HK-2 (cell line): ENCODE results near the gene GPR132.
"Not testable (repeated sequence)": the region's sequence is repeated elsewhere in the genome, so short reads cannot be mapped to it uniquely, and the experiment has no call there.

Experiments used
- DNase-seq: peaks from one replicate; pipeline ENCODE4 v3.0.0-alpha.2; 2018; ENCODE audit not compliant: unreplicated experiment

GPR132 gene, protein sequence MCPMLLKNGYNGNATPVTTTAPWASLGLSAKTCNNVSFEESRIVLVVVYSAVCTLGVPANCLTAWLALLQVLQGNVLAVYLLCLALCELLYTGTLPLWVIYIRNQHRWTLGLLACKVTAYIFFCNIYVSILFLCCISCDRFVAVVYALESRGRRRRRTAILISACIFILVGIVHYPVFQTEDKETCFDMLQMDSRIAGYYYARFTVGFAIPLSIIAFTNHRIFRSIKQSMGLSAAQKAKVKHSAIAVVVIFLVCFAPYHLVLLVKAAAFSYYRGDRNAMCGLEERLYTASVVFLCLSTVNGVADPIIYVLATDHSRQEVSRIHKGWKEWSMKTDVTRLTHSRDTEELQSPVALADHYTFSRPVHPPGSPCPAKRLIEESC

DNA sequence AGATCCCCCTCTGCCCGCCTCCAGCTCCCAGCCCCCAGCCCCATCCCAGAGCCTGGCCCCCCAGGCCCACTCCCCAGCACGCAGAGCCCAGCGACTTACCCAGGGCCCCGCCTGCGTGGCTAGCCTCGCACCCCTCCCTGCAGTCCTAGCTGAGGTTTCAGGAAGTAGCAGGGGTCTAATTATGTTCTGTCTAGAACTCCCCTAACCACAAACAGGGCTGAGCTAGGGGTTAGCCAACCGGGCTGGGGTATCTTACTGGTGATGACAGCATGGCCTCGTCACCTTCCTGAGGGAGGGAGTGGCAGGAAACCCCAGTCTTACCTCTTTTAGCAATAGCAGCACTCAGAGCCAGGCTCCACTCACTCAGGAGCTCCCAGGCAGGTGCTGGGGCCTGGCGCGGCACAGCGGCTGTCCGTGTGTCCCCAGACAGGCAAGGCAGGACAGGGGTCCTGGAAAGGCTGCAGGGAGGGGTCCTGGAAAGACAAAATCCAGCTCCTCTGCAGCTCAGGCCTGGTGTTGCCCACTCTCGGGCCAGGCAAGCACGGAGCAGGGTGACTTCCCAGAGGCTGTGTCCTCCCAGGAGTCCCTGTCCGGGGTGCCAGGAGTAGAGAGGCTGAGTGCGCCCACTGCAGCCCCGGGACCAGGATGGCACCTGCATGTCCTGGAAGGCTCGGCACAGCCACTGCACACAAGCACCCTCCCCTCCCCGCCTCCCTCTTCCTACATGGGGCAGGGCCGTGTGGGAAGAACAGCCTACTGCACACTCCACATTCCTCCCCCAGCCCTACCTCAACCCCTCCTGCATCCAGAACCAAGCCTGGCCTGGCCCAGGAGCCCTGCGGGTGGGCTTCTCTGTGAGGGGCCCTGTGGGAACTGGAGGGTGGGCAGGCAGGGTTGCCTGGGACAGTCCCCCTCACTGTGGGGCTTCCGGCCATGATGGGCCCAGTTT is at the start of gene GPR132:
TSS of gene GPR132 (minus strand) at position 151 of the 949 bp plus-strand sequence. CDS start 10,010 bp downstream, outside the sequence.
- peak; percentile 75 for DNase-seq

DNA sequence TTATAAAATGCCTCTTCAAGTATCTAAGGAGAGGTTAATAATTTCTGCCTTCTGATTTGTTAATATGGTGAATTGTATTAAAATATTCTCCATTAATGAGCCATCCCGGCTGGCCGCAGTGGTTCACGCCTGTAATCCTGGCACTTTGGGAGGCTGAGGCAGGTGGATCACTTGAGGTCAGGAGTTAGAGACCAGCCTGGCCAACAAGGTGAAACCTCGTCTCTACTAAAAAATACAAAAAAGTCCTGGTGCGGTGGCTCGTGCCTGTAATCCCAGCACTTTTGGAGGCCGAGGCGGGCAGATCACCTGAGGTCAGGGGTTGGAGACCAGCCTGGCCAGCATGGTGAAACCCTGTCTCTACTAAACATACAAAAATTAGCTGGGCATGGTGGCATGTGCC is 44.0 kb upstream of the GPR132 start:
- DNase-seq: not testable (repeated sequence)

DNA sequence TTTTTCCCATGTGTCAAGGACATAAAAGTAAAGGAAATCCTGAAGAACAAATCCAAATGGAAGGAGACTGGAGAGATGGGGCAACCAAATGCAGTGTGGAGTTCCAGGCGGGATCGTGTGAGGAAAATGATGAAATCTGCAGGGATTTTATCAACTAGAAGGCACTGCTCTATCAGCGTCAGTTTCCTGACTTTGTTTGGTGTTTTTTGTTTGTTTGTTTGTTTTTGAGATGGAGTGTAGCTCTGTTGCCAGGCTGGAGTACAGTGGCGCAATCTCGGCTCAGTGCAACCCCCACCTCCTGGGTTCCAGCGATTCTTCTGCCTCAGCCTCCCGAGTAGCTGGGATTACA is 43.3 kb upstream of the GPR132 start:
- no peak for DNase-seq

DNA sequence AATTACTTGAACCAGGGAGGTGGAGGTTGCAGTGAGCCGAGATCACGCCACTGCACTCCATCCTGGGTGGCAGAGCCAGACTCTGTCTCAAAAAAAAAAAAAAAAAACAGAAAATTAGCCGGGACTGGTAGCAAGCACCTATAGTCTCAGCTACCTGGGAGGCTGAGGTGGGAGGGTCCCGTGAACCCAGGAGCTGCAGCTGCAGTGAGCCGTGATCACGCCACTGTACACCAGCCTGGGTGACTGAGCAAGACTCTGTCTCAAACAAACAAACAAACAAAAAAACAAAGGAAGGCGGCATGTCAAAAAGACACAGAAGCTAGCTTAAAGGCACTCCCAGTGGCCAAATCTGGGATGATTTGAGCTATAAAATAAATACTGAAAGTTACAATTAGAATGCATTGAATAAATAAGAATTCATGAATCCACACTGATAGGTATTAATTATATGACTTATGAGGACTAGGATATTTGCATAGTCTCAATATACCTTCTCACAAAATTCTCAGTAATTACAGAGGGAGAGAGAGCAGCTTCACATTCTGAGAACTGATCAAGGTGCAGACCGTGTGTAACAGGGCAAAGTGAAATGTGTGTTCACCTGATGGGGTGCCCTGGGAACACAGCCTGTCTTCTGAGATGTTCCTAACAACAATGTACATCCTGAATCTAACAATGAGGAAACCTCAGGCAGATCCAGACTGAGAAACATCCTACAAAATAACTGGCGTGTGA is 42.7 kb upstream of the GPR132 start:
- DNase-seq: no peak

DNA sequence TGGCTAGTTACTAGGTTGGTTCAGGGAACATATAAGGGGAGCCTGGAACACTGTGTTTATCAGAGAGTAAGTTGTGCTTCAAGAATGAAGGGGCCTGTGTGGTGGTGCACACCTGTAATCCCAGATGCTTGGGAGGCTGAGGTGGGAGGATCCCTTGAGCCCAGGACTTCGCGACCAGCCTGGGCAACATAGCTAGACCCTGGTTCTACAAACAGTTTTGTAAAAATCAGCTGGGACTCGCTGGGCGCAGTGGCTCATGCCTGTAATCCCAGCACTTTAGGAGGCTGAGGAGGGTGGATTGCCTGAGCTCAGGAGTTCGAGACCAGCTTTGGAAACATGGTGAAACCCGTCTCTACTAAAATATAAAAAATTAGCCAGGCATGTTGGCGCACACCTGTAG is 42.1 kb upstream of the GPR132 start:
- no peak for DNase-seq

DNA sequence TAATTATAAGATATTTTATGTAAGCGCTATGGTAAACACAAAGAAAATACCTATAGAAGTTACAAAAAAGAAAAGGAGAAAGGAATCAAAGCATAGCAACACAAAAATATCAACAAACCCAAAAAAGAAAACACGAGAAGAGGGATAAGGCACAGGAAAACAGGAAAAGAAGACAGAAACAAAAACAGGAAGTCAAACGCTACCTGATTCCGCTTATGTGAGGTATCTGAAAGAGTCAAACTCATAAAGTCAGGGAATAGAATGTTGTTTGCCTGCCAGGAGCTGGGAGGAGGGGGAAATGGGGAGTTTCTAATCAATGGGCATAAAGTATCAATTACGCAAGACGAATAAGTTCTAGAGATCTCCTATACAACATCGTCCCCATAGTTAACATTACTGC is 39.9 kb upstream of the GPR132 start:
- DNase-seq: no peak

DNA sequence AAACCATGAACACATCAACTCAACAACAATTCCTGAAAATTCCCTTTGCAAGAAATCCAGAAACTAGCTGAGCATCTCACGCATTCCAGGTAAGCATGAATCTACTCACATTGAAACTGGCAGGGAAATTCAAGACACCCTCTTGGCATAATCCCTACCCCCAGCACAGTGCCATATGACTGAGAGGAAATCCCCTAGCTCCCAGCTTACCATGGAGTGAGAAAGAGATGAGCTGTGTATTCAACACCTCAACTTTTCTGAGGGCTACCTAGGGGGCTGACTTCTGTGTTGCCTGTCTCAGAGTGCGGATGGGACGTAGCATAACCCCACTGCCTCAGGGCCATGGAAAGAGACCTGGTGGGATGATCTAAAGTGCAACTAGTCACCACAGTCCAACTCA is 37.7 kb upstream of the GPR132 start:
- no peak for DNase-seq

DNA sequence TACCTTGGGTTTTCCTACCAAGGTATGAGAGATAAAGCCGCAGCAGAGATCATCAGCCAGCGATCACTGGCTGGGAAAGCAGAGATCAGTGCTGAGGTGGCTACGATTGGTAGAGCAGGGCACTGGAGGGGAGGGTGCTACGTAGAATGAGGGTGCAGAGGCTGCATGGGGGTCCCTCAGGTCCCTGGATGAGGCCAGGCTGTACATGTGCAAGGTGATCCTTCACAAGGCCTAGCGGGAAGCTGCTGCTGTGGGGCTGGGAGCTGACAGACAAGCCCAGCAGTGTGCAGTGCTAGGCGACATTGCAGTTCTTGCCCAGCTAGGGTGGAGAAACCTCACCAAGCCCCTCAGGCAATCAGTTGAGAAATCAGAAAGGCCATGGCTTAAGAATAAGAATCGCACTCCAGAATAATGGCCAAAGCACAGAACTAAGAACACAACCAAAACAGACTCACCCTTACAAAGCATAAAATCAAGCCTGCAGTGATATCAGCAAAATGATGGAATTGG is 37.2 kb upstream of the GPR132 start:
- DNase-seq: no peak

DNA sequence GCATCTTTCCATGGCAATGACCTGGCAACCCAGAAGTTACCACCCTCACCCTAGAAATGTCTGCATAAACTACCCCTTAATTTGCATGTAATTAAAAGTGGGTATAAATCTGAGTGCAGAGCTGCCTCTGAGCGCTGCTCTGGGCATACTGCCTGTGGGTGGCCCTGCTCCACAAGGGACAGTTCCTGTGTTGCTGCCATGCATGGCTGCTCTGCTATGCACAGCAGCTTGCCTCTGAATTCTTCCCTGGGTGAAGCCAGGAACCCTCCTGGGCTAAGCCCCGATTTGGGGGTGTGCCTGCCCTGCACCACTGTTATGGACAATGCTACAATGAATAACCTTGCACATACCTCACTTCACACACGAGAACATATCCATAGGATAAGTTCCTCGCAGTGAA is 35.7 kb upstream of the GPR132 start:
- no peak for DNase-seq

DNA sequence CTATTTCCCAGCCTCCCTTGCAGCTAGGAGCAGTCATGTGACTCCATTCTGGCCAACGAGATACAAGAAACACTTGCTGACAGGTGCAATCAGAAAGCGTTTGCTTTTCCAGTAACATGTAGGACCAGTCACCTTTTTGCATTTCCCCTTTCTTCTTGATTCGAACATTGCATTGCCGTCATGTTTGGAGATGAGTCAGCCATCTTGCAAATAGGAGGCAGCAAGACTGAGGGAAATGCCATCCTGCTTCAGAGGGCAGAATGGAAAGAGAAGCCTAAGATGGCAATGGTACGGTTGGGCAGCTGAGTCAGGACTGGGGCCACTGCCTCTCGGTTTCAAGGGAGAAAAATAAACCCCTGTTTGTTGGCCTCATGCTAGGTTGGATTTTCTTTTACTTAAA is 34.5 kb upstream of the GPR132 start:
- no peak for DNase-seq

DNA sequence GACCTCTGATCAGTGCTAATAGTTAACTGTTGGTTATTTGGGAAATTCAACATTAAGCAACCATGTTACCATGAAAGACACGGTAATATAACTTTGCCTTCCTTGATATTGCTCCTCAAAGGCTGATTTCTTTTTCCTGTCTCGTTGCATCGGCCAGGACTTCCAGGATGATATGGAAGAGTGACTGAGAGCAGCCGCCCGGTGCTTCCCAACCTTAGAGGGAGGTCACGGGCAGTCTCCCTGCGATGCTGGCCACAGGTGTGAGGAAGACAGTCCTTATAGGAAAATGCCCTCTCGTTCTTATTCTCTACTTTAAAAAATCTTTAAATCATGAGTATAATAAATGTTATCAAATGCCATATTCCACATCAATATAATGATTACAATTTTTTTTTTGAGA is 33.1 kb upstream of the GPR132 start:
- no peak for DNase-seq

DNA sequence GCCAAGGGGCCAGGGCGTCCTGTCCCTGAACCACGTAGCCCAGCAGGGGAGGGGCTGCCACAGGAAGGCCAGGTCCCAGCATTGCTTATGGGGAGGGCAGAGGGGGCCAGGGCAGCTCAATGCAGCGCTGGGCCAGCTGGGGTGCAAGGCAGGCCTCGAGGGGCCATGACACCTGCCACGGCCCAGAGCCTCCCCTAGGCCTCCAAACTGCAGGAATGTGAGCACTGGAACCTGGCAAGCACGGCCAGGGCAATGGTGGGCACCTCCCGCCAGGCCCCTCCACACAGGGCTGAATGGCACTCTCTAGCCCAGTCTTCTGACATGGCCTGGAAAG is 32.5 kb upstream of the GPR132 start:
- DNase-seq: no peak

DNA sequence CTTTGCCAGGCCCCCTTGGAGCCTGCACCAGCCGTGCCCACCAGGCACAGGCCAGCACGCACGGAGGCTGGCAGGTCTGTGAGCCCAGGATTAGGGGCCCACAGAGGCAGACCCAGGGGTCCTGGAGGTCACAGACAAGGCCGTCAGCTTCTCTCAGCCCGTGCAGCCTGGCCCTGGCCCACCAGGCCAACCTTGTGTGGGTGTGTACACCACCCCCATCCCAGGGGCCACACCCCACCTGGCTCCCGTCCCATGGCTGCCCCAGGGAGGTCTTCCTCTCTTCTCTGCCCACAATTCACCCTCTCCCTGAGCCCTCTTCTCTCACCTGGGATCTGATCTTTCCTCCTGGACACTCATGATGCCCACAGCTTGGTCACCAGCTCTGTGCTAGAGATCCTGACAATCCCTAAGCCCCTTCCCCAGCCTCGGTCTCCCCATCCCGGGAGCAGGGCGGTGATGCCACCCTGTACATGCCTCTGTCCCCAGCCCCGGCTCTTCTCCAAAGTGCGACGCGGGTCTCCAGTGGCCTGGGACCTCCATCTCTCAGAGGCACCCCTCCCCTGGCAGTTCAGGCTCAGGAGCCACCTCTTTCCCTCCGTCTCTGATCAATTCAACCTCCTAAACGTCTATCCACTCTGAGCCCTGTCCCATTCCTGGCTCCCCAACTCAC is 31.1 kb upstream of the GPR132 start:
- DNase-seq: no peak

DNA sequence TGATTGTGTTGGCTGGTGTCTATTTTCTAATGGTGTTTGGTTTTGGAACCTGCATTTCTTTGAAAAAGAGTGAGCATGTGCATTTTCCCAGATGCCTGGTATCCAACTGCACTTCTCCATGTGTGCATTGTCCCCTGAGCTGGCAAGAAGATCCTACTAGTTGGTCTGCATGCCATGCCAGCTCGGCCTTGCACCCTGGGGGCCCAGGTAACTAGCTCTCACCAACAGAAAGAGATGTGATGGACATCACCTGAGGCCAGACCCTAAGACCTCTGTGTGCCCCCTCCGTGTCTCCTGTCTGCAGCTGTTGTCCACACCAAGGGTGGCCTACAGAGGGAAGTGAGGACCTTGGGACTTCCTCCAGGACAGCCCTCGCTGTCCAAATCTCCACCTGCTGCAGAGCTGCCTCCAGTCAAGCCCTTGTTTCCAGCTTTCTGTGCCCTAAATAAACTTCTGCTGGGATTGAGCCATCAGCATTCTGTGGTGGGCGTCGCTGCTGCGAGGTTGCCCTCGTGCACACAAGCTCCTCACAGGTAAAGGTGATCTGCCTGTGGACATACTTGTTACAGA is 30.1 kb upstream of the GPR132 start:
- DNase-seq: no peak

DNA sequence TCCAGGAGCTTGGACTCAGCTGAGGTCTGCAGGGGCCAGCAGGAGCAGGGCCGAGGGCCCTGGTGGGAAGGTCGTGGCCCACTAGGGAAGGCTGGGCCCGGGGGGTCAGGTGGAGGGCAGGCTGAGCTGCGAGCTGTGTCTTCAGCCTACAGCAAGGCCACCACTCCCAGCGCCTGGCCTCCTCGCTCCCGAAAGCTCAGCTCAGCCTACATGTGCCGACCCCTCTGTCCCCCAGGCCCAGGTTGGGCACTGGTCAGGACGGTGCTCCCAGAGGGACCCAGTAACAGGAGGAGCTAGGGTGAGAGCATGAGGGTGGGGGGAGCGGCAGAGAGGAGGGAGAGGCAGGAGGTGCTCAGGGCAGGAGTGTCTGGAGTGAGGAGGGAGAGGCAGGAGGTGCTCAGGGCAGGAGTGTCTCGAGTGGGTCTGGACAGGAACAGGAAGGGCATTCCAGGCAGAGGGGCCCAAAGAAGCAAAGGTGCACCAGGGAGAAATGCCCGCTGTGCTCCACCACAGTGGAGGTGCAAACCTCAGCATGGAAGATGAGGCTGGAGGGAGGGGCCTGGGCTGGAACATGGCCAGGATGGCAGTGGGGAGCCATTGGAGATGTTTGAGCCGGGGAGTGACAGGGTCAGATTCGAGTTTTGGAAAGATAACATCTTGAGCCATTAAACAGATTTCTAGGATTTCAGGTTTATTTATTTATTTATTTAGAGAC is 29.1 kb upstream of the GPR132 start:
- DNase-seq: no peak

DNA sequence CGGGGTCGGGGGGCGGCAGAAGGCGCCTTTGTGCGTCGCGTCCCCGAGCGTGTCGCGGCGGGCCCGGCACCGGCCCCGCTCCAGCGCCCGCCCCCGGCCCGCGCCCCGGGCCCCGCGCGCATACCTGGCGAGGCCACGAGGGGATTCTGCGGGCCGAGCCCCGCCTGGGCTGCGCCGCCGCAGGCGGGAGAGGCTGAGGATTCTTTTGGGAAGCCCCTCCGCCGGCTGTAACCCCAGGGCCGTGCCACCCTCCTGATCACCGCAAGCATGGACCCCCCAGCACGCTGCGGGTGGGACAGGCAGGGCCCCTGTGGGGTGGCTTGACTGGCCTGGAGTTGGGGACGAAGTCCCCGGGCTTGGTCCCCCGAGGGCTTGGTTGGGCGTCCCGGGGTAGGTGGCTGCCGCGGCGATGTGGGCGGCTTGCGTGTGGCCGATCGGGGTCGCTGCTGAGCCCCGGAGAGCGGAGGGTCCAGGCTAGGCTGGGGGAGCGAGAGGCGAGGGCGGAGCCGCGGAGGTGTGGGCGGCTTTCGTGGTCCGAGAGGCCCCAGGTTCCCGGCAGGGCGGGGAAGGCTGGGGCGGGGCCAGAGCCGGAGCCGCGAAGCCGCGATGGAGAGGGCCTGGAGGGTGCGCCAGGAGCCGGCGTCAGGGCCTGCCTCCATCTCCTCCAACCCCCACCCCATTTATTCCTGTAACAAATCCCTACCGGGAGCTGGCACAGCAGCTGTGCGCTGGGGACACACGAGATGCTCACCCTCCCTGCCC is 28.4 kb upstream of the GPR132 start:
- peak; percentile 93 for DNase-seq

DNA sequence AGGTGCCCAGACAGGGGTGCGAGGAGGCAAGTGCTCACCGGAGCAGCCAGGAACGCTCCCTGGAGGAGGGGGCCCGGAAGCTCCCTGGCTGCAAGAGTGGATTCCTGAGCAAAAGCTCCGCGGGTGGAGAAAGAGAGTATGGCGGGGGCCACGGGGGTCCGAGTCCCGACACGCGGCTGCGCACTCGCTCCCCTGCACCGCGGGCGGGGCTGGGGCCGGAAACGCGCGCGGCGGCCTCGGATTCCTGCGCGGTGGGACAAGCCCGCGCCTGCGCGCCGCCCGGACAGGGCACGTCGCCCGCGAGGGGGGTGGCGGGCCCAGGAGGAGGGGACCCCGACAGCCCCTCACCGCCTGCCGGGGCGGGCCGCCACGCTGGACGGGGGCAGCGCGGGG is 27.8 kb upstream of the GPR132 start:
- DNase-seq: peak; percentile 77

DNA sequence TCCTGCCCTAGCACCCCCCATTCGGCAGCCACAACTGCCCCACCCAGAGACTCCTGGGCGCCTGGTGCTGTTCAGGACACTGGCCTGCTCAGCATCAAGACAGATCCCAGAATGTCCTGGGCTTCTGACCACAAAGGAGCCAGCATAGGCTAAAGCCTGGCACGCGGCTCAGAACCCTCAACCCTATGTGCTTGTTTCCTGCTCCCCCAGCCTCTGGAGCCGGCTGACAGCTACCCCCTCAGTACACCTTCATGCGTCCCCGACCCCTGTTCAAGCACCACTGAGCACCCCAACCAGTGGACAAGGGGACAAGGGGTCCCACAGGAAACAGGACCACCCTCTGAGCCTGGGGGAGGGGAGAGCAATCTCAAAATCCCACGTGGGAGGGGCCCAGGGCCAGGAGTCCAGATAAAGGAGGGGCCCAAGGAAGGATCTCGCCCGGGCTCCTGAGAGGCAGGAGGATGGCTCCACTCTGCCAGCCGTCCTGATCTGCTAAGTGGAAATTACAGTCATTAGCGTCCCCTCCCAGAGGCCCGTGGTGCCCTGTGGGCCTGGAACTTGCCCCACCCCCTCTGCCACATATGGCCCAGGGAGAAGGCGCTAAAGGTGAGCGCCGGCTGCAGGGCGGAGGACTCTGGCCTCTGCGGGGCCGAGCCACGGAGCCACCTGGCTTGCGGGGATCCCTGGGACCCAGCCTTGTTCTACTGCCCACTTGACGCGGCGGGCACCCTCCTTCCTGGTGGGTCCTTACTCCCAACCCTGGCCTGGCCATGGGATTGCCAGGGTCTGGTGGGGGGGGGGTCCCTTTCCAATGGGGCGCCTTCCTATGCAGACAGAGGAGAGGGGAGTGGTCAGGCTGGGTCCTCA is 27.2 kb upstream of the GPR132 start:
- peak; percentile 70 for DNase-seq
